ENCODE data around the gene ARHGAP25.

- TF ChIP-seq, protein P1, sequence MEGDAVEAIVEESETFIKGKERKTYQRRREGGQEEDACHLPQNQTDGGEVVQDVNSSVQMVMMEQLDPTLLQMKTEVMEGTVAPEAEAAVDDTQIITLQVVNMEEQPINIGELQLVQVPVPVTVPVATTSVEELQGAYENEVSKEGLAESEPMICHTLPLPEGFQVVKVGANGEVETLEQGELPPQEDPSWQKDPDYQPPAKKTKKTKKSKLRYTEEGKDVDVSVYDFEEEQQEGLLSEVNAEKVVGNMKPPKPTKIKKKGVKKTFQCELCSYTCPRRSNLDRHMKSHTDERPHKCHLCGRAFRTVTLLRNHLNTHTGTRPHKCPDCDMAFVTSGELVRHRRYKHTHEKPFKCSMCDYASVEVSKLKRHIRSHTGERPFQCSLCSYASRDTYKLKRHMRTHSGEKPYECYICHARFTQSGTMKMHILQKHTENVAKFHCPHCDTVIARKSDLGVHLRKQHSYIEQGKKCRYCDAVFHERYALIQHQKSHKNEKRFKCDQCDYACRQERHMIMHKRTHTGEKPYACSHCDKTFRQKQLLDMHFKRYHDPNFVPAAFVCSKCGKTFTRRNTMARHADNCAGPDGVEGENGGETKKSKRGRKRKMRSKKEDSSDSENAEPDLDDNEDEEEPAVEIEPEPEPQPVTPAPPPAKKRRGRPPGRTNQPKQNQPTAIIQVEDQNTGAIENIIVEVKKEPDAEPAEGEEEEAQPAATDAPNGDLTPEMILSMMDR (conservative IDR thresholded peaks at IDR 0.05 in 1 of 2, IDR thresholded peaks at IDR 0.05 in 1 of 2; ENCODE audit: low read depth in 1 of 2, low read length in 2 of 2) = no peak
- no peak for TF ChIP-seq EZH2 (IDR thresholded peaks at IDR 0.05; ENCODE audit: low read length, missing control alignments)
These were observed 104.0 kb downstream of the ARHGAP25 start for GRCh38 chr2:68838641-68839040.

Data from fibroblast of lung (primary cell).